Astrocyte (in vitro differentiated cells and primary cell): Measurements from ENCODE around the gene CDHR5. TPM values are rescaled to one million over a fixed set of nuclear protein-coding genes. Genes with fewer than 3 reads are reported as not detected.
"Not testable (repeated sequence)": the region's sequence is repeated elsewhere in the genome, so short reads cannot be mapped to it uniquely, and the experiment has no call there.

Experiments
- DNase-seq: peaks from one replicate; pipeline ENCODE4 v3.0.0-alpha.2; 2010; ENCODE audit warnings: low read depth
- FAIRE-seq: peaks from 2 replicates; lab custom pipeline; 2011; peaks lifted over from hg19 to GRCh38; lab: Jason Lieb, UNC
- H2AFZ ChIP-seq: 2 replicates; pipeline ENCODE4 v1.6.0; 2012; ENCODE audit warnings: low read depth, low read length, inconsistent platforms
- H3K27ac ChIP-seq: 2 replicates; pipeline ENCODE4 v1.5.1; 2011; ENCODE audit warnings: low read depth, low read length, inconsistent platforms
- H3K27me3 ChIP-seq: 2 replicates; pipeline ENCODE4 v1.6.0; 2011; ENCODE audit warnings: low read length, inconsistent platforms; ENCODE audit not compliant: insufficient read depth
- H3K36me3 ChIP-seq: 2 replicates; pipeline ENCODE4 v1.5.1; 2011; ENCODE audit warnings: low read length, inconsistent platforms; ENCODE audit not compliant: insufficient read depth
- H3K4me1 ChIP-seq: 2 replicates; pipeline ENCODE4 v1.5.1; 2011; ENCODE audit warnings: low read length, inconsistent platforms; ENCODE audit not compliant: insufficient read depth
- H3K4me2 ChIP-seq: 2 replicates; pipeline ENCODE4 v1.6.0; 2012; ENCODE audit warnings: low read length, inconsistent platforms
- H3K4me3 ChIP-seq: 2 replicates; pipeline ENCODE4 v1.5.1; 2011; ENCODE audit warnings: low read depth, mild to moderate bottlenecking, low read length, inconsistent platforms; ENCODE audit not compliant: insufficient read depth
- H3K79me2 ChIP-seq: 2 replicates; pipeline ENCODE4 v1.6.0; 2012; ENCODE audit warnings: mild to moderate bottlenecking, low read length, inconsistent platforms; ENCODE audit not compliant: insufficient read depth
- H3K9ac ChIP-seq: 2 replicates; pipeline ENCODE4 v1.6.0; 2012; ENCODE audit warnings: mild to moderate bottlenecking, low read length, inconsistent platforms
- H3K9me3 ChIP-seq: 2 replicates; pipeline ENCODE4 v1.5.1; 2012; ENCODE audit warnings: low read depth, mild to moderate bottlenecking, low read length, inconsistent platforms; ENCODE audit not compliant: insufficient read depth
- H4K20me1 ChIP-seq: 2 replicates; pipeline ENCODE4 v1.6.0; 2012; ENCODE audit warnings: low read length, inconsistent platforms; ENCODE audit not compliant: insufficient read depth
- H3K27ac Mint-ChIP-seq: one replicate; pipeline ENCODE4 v1.8.0; 2021; ENCODE audit warnings: mild to moderate bottlenecking, mixed read lengths; ENCODE audit not compliant: unreplicated experiment
- H3K27me3 Mint-ChIP-seq: one replicate; pipeline ENCODE4 v1.8.0; 2021; ENCODE audit warnings: low read depth, mixed read lengths; ENCODE audit not compliant: unreplicated experiment
- H3K36me3 Mint-ChIP-seq: one replicate; pipeline ENCODE4 v1.8.0; 2021; ENCODE audit warnings: low read depth, mixed read lengths; ENCODE audit not compliant: unreplicated experiment
- H3K4me1 Mint-ChIP-seq: one replicate; pipeline ENCODE4 v1.8.0; 2021; ENCODE audit warnings: low read depth, mixed read lengths; ENCODE audit not compliant: unreplicated experiment
- H3K4me3 Mint-ChIP-seq: one replicate; pipeline ENCODE4 v1.8.0; 2021; ENCODE audit warnings: mild to moderate bottlenecking, moderate library complexity, mixed read lengths; ENCODE audit not compliant: unreplicated experiment
- H3K9me3 Mint-ChIP-seq: one replicate; pipeline ENCODE4 v1.8.0; 2021; ENCODE audit warnings: mild to moderate bottlenecking, mixed read lengths; ENCODE audit not compliant: unreplicated experiment
- EZH2 ChIP-seq: IDR thresholded peaks from 2 replicates; pipeline ENCODE4 v1.6.1; 2012; ENCODE audit warnings: mild to moderate bottlenecking, low read length, inconsistent platforms; ENCODE audit not compliant: insufficient read depth
- total RNA-seq: library from RNA; stranded (reverse); gene quantifications from 2 replicates; pipeline ENCODE4 v1.2.1, GENCODE V29; 2021
- TF ChIP-seq, protein P1 (sequence below): IDR thresholded peaks from 2 replicates; pipeline ENCODE4 v1.5.1; 2011; ENCODE audit warnings: low read depth, mild to moderate bottlenecking, inconsistent platforms, low read length, moderate library complexity; ENCODE audit not compliant: insufficient read depth

The CDHR5 gene
- total RNA-seq, 1 donor from 2014 or later = not detected

- Histone ChIP-seq H3K4me1 (no peaks in the 10 kb centered on the region), H3K36me3 (peaks cover 5% of the 10 kb centered on the region), H3K9me3 (no peaks in the 10 kb centered on the region), H3K27me3 (no peaks in the 10 kb centered on the region), H3K9ac (no peak overlapping the region), H2AFZ (no peak overlapping the region), H3K79me2 (no peaks in the 10 kb centered on the region), H3K27ac (no peak overlapping the region), H3K4me2 (no peak overlapping the region), H3K4me3 (no peak overlapping the region), H4K20me1 (no peaks in the 10 kb centered on the region)
- TF ChIP-seq EZH2 = no peak
- TF ChIP-seq, protein P1, sequence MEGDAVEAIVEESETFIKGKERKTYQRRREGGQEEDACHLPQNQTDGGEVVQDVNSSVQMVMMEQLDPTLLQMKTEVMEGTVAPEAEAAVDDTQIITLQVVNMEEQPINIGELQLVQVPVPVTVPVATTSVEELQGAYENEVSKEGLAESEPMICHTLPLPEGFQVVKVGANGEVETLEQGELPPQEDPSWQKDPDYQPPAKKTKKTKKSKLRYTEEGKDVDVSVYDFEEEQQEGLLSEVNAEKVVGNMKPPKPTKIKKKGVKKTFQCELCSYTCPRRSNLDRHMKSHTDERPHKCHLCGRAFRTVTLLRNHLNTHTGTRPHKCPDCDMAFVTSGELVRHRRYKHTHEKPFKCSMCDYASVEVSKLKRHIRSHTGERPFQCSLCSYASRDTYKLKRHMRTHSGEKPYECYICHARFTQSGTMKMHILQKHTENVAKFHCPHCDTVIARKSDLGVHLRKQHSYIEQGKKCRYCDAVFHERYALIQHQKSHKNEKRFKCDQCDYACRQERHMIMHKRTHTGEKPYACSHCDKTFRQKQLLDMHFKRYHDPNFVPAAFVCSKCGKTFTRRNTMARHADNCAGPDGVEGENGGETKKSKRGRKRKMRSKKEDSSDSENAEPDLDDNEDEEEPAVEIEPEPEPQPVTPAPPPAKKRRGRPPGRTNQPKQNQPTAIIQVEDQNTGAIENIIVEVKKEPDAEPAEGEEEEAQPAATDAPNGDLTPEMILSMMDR = no peak
- no peaks in the 10 kb centered on the region for H3K4me1 Mint-ChIP-seq
- peaks cover 16% of the 10 kb centered on the region for H3K36me3 Mint-ChIP-seq
- no peak overlapping the region for H3K4me3 Mint-ChIP-seq
- DNase-seq = no peak
- no peaks in the 10 kb centered on the region for H3K27me3 Mint-ChIP-seq
- no peak for FAIRE-seq
- no peaks in the 10 kb centered on the region for H3K9me3 Mint-ChIP-seq
- no peak overlapping the region for H3K27ac Mint-ChIP-seq
Measured at GRCh38 chr11:653837-654236, 29.1 kb upstream of the CDHR5 start.

DNA sequence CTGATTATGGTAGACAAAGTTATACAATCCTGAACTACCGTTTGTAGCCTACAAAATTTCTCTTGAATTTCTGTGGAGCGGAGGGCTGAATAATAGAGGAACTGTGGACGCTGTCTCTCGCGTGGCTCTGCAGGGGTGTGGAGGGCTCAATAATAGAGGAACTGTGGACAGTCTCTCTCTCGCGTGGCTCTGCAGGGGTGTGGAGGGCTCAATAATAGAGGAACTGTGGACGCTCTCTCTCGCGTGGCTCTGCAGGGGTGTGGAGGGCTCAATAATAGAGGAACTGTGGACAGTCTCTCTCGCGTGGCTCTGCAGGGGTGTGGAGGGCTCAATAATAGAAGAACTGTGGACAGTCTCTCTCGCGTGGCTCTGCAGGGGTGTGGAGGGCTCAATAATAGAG, 28.4 kb upstream of the CDHR5 start:
- not testable (repeated sequence) for H3K4me1 Mint-ChIP-seq, H3K9ac ChIP-seq, H3K4me1 ChIP-seq, H3K27me3 Mint-ChIP-seq, H3K27ac ChIP-seq, H3K4me3 ChIP-seq, FAIRE-seq, H3K9me3 ChIP-seq, H3K27ac Mint-ChIP-seq, H3K9me3 Mint-ChIP-seq, H3K4me2 ChIP-seq, H2AFZ ChIP-seq, H3K79me2 ChIP-seq, H3K36me3 ChIP-seq, DNase-seq, H3K27me3 ChIP-seq, H3K4me3 Mint-ChIP-seq, H4K20me1 ChIP-seq
- peaks cover 17% of the 10 kb centered on the region for H3K36me3 Mint-ChIP-seq

DNA sequence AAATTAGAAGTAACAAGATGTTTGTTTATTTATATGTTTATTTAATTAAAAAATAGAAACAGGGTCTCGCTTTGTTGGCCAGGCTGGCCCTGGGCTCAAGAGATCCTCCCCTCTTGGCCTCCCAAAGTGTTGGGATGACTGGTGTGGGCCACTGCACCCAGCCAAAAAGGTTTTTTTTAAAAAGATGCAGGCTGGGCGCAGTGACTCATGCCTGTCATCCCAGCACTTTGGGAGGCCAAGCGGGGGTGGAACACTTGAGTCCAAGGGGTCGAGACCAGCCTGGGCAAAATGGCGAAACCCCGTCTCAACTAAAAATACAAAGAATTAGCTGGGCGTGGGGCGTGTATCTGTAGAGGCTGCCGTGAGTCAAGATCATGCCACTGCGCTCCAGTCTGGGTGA, 25.7 kb upstream of the CDHR5 start:
- Histone ChIP-seq H3K27ac (no peak overlapping the region), H3K4me1 (no peaks in the 10 kb centered on the region), H3K4me2 (no peak overlapping the region), H3K4me3 (no peak overlapping the region), H4K20me1 (no peaks in the 10 kb centered on the region), H2AFZ (no peak overlapping the region), H3K9me3 (no peaks in the 10 kb centered on the region), H3K27me3 (no peaks in the 10 kb centered on the region), H3K9ac (no peak overlapping the region), H3K79me2 (no peaks in the 10 kb centered on the region), H3K36me3 (peaks cover 5% of the 10 kb centered on the region)
- Mint-ChIP-seq H3K4me3 (no peak overlapping the region), H3K4me1 (no peaks in the 10 kb centered on the region), H3K27ac (no peak overlapping the region), H3K27me3 (no peaks in the 10 kb centered on the region), H3K9me3 (no peaks in the 10 kb centered on the region), H3K36me3 (peaks cover 13% of the 10 kb centered on the region)
- no peak for FAIRE-seq
- no peak for DNase-seq
- no peak for TF ChIP-seq EZH2
- TF ChIP-seq, protein P1 = no peak

GRCh38 chr11:647672-648158, 23.0 kb upstream of the CDHR5 start:
- not testable (repeated sequence) for H3K4me3 ChIP-seq, H3K36me3 Mint-ChIP-seq, H3K9me3 ChIP-seq, H3K27me3 Mint-ChIP-seq, H3K4me2 ChIP-seq, H3K4me1 Mint-ChIP-seq, H2AFZ ChIP-seq, H3K27ac ChIP-seq, H3K27me3 ChIP-seq, H3K79me2 ChIP-seq, H3K4me1 ChIP-seq, H4K20me1 ChIP-seq, H3K36me3 ChIP-seq, DNase-seq, FAIRE-seq, H3K4me3 Mint-ChIP-seq, H3K27ac Mint-ChIP-seq, H3K9ac ChIP-seq, H3K9me3 Mint-ChIP-seq
